Neural cell (in vitro differentiated cells): ENCODE data around the gene CYP11A1. TPM values are rescaled to one million over a fixed set of nuclear protein-coding genes. Genes with fewer than 3 reads are reported as not detected.

ENCODE experiments used
- H2AFZ ChIP-seq: fragments of 200-600, 300-800 bp; sonication (generic), shearing (Covaris generic); 2 replicates; pipeline ENCODE4 v1.6.0; 2014; ENCODE audit warnings: low read depth, mild to moderate bottlenecking, antibody characterized with exemption, low read length, moderate library complexity
- H3F3A ChIP-seq: fragments of 200-600 bp; shearing (Covaris generic); 2 replicates; pipeline ENCODE4 v1.6.1; 2016; ENCODE audit warnings: mild to moderate bottlenecking, moderate library complexity, mixed read lengths, antibody characterized with exemption, low read length; ENCODE audit not compliant: insufficient read depth, poor library complexity, severe bottlenecking
- H3K27ac ChIP-seq: fragments of 200-600, 300-800 bp; sonication (generic), shearing (Covaris generic); 2 replicates; pipeline ENCODE4 v1.5.1; 2014; ENCODE audit warnings: mild to moderate bottlenecking, low read length, moderate library complexity
- H3K27me3 ChIP-seq: fragments of 300-800, 200-600 bp; sonication (generic), shearing (Covaris generic); 2 replicates; pipeline ENCODE4 v1.6.0; 2014; ENCODE audit warnings: mild to moderate bottlenecking, low read depth, low read length, moderate library complexity; ENCODE audit not compliant: insufficient read depth
- H3K36me3 ChIP-seq: fragments of 300-800, 200-600 bp; sonication (generic), shearing (Covaris generic); 2 replicates; pipeline ENCODE4 v1.5.1; 2014; ENCODE audit warnings: mild to moderate bottlenecking, antibody characterized with exemption, low read length, moderate library complexity; ENCODE audit not compliant: insufficient read depth
- H3K4me2 ChIP-seq: fragments of 300-800, 200-600 bp; sonication (generic), shearing (Covaris generic); 2 replicates; pipeline ENCODE4 v1.6.0; 2014; ENCODE audit warnings: mild to moderate bottlenecking, low read length
- H3K4me3 ChIP-seq: fragments of 300-800, 200-600 bp; sonication (generic), shearing (Covaris generic); 2 replicates; pipeline ENCODE4 v1.5.1; 2014; ENCODE audit warnings: mild to moderate bottlenecking, low read length, moderate library complexity
- H3K79me2 ChIP-seq: fragments of 200-600 bp; shearing (Covaris generic); replicated peaks from 2 replicates; pipeline ENCODE4 v1.6.0; 2014; ENCODE audit warnings: mild to moderate bottlenecking, low read length, moderate library complexity; ENCODE audit not compliant: insufficient read depth
- H3K9ac ChIP-seq: fragments of 300-800, 200-600 bp; sonication (generic), shearing (Covaris generic); 2 replicates; pipeline ENCODE4 v1.6.1; 2016; ENCODE audit warnings: mild to moderate bottlenecking, low read length, mixed read lengths
- H3K9me2 ChIP-seq: fragments of 200-600 bp; shearing (Covaris generic); 2 replicates; pipeline ENCODE4 v1.6.1; 2016; ENCODE audit warnings: mild to moderate bottlenecking, low read length, mixed read lengths; ENCODE audit not compliant: insufficient read depth
- H3K9me3 ChIP-seq: fragments of 200-600, 300-800 bp; sonication (generic), shearing (Covaris generic); 2 replicates; pipeline ENCODE4 v1.6.1; 2016; ENCODE audit warnings: mild to moderate bottlenecking, mixed run types, low read length, moderate library complexity, mixed read lengths
- H4K20me1 ChIP-seq: fragments of 200-600 bp; shearing (Covaris generic); 2 replicates; pipeline ENCODE4 v1.6.1; 2016; ENCODE audit warnings: mild to moderate bottlenecking, mixed run types; ENCODE audit not compliant: insufficient read depth
- EP300 ChIP-seq: fragments of 450-650 bp; conservative IDR thresholded peaks from 2 replicates; pipeline ENCODE4 v1.6.1; 2014; ENCODE audit warnings: antibody characterized with exemption, mild to moderate bottlenecking, moderate library complexity; ENCODE audit not compliant: poor library complexity, severe bottlenecking
- EZH2 ChIP-seq: fragments of 200-600, 300-800 bp; shearing (Covaris generic), sonication (generic); IDR thresholded peaks from 2 replicates; pipeline ENCODE4 v1.6.1; 2014; ENCODE audit warnings: antibody characterized with exemption, low read length, borderline replicate concordance, mild to moderate bottlenecking; ENCODE audit not compliant: insufficient read depth, poor library complexity, severe bottlenecking
- MXI1 ChIP-seq: fragments of 450-650 bp; conservative IDR thresholded peaks from 2 replicates; pipeline ENCODE4 v1.6.1; 2014; ENCODE audit warnings: antibody characterized with exemption, mild to moderate bottlenecking; ENCODE audit not compliant: poor library complexity, severe bottlenecking
- POLR2AphosphoS5 ChIP-seq: IDR thresholded peaks from 2 replicates; pipeline ENCODE4 v1.6.1; 2012
- RAD21 ChIP-seq: fragments of 450-650 bp; conservative IDR thresholded peaks from 2 replicates; pipeline ENCODE4 v1.6.1; 2014; ENCODE audit warnings: antibody characterized with exemption, mild to moderate bottlenecking, moderate library complexity
- SMC3 ChIP-seq: fragments of 450-650 bp; conservative IDR thresholded peaks from 2 replicates; pipeline ENCODE4 v1.6.1; 2014; ENCODE audit warnings: antibody characterized with exemption, mild to moderate bottlenecking, moderate library complexity; ENCODE audit not compliant: poor library complexity
- TAF1 ChIP-seq: IDR thresholded peaks from 2 replicates; pipeline ENCODE4 v1.6.1; 2012; ENCODE audit warnings: low read depth
- polyA plus RNA-seq: library from polyadenylated mRNA; depleted of rRNA; stranded (reverse); fragments of >200 nt; gene quantifications from 2 replicates; pipeline ENCODE4 v1.2.3, GENCODE V29; 2014
- TF ChIP-seq, protein P1 (sequence below): fragments of 450-650 bp; IDR thresholded peaks from 2 replicates; pipeline ENCODE4 v1.5.1; 2014; ENCODE audit warnings: antibody characterized with exemption, mild to moderate bottlenecking, moderate library complexity; ENCODE audit not compliant: poor library complexity, severe bottlenecking
- TF ChIP-seq, protein P2 (sequence below): IDR thresholded peaks from 2 replicates; pipeline ENCODE4 v1.6.1; 2012; ENCODE audit warnings: borderline replicate concordance

CYP11A1 gene
- polyA plus RNA-seq, 1 donor from 2014 or later: not detected

DNA sequence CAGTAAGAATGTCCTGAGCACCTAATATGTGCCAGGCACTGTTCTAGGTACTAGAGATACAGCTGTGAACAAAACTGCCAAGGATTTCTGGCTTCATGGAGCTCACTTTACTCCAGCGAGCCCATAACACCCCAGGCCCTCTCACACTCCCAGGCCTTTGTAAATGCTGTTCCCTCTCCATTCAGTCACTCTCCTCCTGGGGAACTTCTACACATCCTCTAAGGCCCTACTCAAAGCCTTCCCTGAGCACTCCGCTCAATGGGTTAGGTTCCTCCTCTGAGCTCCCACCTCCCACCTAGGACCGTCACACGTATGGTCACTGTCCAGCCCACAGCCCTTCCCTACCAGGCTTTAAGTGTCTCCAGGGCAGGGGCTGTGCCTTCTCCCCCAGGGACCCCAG is 39.1 kb upstream of the CYP11A1 start:
- Histone ChIP-seq H3K4me2 (no peak overlapping the region), H2AFZ (no peak overlapping the region), H3F3A (no peaks in the 10 kb centered on the region), H3K36me3 (no peaks in the 10 kb centered on the region), H4K20me1 (no peaks in the 10 kb centered on the region), H3K9ac (no peak overlapping the region), H3K79me2 (no peaks in the 10 kb centered on the region), H3K27ac (no peak overlapping the region), H3K27me3 (no peaks in the 10 kb centered on the region), H3K4me3 (no peak overlapping the region), H3K9me2 (no peaks in the 10 kb centered on the region), H3K9me3 (no peaks in the 10 kb centered on the region)
- TF ChIP-seq, protein P1, sequence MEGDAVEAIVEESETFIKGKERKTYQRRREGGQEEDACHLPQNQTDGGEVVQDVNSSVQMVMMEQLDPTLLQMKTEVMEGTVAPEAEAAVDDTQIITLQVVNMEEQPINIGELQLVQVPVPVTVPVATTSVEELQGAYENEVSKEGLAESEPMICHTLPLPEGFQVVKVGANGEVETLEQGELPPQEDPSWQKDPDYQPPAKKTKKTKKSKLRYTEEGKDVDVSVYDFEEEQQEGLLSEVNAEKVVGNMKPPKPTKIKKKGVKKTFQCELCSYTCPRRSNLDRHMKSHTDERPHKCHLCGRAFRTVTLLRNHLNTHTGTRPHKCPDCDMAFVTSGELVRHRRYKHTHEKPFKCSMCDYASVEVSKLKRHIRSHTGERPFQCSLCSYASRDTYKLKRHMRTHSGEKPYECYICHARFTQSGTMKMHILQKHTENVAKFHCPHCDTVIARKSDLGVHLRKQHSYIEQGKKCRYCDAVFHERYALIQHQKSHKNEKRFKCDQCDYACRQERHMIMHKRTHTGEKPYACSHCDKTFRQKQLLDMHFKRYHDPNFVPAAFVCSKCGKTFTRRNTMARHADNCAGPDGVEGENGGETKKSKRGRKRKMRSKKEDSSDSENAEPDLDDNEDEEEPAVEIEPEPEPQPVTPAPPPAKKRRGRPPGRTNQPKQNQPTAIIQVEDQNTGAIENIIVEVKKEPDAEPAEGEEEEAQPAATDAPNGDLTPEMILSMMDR: no peak
- TF ChIP-seq, protein P2, sequence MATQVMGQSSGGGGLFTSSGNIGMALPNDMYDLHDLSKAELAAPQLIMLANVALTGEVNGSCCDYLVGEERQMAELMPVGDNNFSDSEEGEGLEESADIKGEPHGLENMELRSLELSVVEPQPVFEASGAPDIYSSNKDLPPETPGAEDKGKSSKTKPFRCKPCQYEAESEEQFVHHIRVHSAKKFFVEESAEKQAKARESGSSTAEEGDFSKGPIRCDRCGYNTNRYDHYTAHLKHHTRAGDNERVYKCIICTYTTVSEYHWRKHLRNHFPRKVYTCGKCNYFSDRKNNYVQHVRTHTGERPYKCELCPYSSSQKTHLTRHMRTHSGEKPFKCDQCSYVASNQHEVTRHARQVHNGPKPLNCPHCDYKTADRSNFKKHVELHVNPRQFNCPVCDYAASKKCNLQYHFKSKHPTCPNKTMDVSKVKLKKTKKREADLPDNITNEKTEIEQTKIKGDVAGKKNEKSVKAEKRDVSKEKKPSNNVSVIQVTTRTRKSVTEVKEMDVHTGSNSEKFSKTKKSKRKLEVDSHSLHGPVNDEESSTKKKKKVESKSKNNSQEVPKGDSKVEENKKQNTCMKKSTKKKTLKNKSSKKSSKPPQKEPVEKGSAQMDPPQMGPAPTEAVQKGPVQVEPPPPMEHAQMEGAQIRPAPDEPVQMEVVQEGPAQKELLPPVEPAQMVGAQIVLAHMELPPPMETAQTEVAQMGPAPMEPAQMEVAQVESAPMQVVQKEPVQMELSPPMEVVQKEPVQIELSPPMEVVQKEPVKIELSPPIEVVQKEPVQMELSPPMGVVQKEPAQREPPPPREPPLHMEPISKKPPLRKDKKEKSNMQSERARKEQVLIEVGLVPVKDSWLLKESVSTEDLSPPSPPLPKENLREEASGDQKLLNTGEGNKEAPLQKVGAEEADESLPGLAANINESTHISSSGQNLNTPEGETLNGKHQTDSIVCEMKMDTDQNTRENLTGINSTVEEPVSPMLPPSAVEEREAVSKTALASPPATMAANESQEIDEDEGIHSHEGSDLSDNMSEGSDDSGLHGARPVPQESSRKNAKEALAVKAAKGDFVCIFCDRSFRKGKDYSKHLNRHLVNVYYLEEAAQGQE: no peak
- TF ChIP-seq EZH2 (no peak), RAD21 (no peak), EP300 (no peak), SMC3 (no peak), POLR2AphosphoS5 (no peak)

DNA sequence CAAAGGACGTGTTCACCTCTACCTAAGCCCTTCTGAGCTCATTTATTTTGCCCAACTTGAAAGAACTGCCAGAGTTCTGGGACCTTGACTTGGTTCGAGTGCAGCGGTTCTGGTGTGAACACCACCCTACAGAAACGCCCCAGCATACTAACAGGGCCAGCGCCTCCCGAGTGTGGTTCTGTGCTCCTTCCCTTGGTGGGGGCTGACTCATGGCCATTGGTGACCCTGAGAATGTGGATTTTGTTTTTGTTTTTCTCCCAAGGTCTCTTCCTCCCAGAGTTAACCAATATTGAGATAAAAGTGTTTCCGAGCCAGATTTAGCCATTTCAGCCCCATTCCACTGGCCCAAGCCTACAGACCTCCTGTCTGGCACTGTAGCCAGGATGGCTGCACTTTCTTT is 38.4 kb upstream of the CYP11A1 start:
- no peak for TF ChIP-seq SMC3
- TF ChIP-seq, protein P1: no peak
- no peak for TF ChIP-seq RAD21
- no peak for TF ChIP-seq EZH2
- TF ChIP-seq EP300: no peak
- TF ChIP-seq, protein P2: no peak
- TF ChIP-seq POLR2AphosphoS5: no peak
- TF ChIP-seq MXI1: no peak
- no peak for TF ChIP-seq TAF1
- H3K9me3 ChIP-seq: no peaks in the 10 kb centered on the region
- no peaks in the 10 kb centered on the region for H3K27me3 ChIP-seq
- H3K9me2 ChIP-seq: no peaks in the 10 kb centered on the region
- no peak overlapping the region for H3K27ac ChIP-seq
- no peak overlapping the region for H3K4me3 ChIP-seq
- no peaks in the 10 kb centered on the region for H4K20me1 ChIP-seq
- H3F3A ChIP-seq: no peaks in the 10 kb centered on the region
- no peak overlapping the region for H2AFZ ChIP-seq
- H3K9ac ChIP-seq: no peak overlapping the region
- no peaks in the 10 kb centered on the region for H3K79me2 ChIP-seq
- H3K4me2 ChIP-seq: no peak overlapping the region
- H3K36me3 ChIP-seq: no peaks in the 10 kb centered on the region
